H1 (cell line): ENCODE results near the gene UBASH3A. TPM values are rescaled to one million over a fixed set of nuclear protein-coding genes. Genes with fewer than 3 reads are reported as not detected.

Experiments
- CREB1 ChIP-seq: IDR thresholded peaks from 2 replicates; pipeline ENCODE4 v1.6.1; 2012; ENCODE audit warnings: inconsistent platforms
- KDM1A ChIP-seq: fragments of 200-600, 300-600 bp; sonication (generic); IDR thresholded peaks from 2 replicates; pipeline ENCODE4 v1.7.1; 2016; ENCODE audit warnings: mild to moderate bottlenecking, low read length, borderline replicate concordance
- POLR2A ChIP-seq, 2 experiments: IDR thresholded peaks; 1 replicate in 1 of 2; 2 replicates in 1 of 2; pipeline ENCODE4 v1.6.1; 2011; ENCODE audit warnings: low read depth in 2 of 2, low read length in 2 of 2, mild to moderate bottlenecking in 2 of 2; ENCODE audit errors: control extremely low read depth in 1 of 2
- RNF2 ChIP-seq: fragments of 200-900, 300-1000 bp; sonication (generic); IDR thresholded peaks from 2 replicates; pipeline ENCODE4 v1.7.1; 2016; ENCODE audit warnings: borderline replicate concordance, low read depth, mild to moderate bottlenecking, antibody characterized with exemption, low read length; ENCODE audit not compliant: poor library complexity, severe bottlenecking; ENCODE audit errors: missing control alignments
- polyA plus RNA-seq, 7 experiments: library from polyadenylated mRNA; depleted of rRNA in 3 of 7; stranded (reverse) in 5 of 7; unstranded in 2 of 7; fragments of >200 nt in 5 of 7; fragments of 200-250 nt in 2 of 7; gene quantifications; 1 replicate in 5 of 7; 2 replicates in 1 of 7; 4 replicates in 1 of 7; pipeline versions ENCODE4 v1.2.1 to v1.2.3, GENCODE V29; 2011 to 2013; ENCODE audit warnings: missing spikeins in 2 of 7, mixed read lengths in 2 of 7
- total RNA-seq: library from RNA; stranded (reverse); fragmentation: NEBNext Ultra II Directional; extraction: Animal tissue kit (Norgen Biotek cat#: 25700); gene quantifications from 2 replicates; pipeline ENCODE4 v1.2.1, GENCODE V29; 2021

Gene UBASH3A
- total and polyA plus RNA-seq, 2 of the 8 experiments (the other 6 are each of a cell fraction or from before 2014, with no cell fraction given) = not detected

GRCh38 chr21:42459546-42460215 is 56.0 kb downstream of the UBASH3A start (continued):
- no peak for TF ChIP-seq RNF2
- TF ChIP-seq CREB1 = no peak
- no peak for TF ChIP-seq KDM1A
- no peak for TF ChIP-seq POLR2A (IDR thresholded peaks at IDR 0.05; ENCODE audit: control extremely low read depth in 1 of 2, low read depth in 2 of 2, low read length in 2 of 2)
